ENCODE measurements around the gene SPAAR.
A peak's percentile ranks its signal among the peaks of the same experiment; 100 is the strongest.

The SPAAR gene

DNA sequence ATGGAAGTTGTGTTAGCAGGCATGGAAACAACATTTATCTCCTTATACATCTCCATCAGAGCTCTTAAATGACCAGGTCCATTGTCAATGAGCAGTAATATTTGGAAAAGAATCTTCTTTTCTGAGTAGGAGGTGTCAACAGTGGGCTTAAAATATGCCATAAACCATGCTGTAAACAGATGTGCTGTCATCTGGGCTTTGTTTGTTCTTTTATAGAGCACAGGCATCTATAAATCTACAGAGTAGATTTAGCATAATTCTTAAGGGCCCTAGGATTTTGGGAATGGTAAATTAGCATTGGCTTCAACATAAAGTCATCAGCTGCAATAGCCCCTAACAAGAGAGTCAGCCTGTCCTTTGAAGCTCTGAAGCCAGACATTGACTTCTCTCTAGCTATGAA is 11.0 kb upstream of the SPAAR start:
- H3K27ac ChIP-seq, result no peak overlapping the region
- ChIA-PET POLR2A (ENCODE audit: low non-redundant PET) (no interaction called here), CTCF (interaction anchor here (1.0 kb wide), 1 partner anchor 16 kb away, joined by 3 read pairs; no protein-coding TSS in a partner anchor)
- no peak for DNase-seq (ENCODE audit: low spot score)
- TF ChIP-seq, protein P1, sequence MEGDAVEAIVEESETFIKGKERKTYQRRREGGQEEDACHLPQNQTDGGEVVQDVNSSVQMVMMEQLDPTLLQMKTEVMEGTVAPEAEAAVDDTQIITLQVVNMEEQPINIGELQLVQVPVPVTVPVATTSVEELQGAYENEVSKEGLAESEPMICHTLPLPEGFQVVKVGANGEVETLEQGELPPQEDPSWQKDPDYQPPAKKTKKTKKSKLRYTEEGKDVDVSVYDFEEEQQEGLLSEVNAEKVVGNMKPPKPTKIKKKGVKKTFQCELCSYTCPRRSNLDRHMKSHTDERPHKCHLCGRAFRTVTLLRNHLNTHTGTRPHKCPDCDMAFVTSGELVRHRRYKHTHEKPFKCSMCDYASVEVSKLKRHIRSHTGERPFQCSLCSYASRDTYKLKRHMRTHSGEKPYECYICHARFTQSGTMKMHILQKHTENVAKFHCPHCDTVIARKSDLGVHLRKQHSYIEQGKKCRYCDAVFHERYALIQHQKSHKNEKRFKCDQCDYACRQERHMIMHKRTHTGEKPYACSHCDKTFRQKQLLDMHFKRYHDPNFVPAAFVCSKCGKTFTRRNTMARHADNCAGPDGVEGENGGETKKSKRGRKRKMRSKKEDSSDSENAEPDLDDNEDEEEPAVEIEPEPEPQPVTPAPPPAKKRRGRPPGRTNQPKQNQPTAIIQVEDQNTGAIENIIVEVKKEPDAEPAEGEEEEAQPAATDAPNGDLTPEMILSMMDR (conservative IDR thresholded peaks at IDR 0.05; ENCODE audit: low read depth), result no peak

DNA sequence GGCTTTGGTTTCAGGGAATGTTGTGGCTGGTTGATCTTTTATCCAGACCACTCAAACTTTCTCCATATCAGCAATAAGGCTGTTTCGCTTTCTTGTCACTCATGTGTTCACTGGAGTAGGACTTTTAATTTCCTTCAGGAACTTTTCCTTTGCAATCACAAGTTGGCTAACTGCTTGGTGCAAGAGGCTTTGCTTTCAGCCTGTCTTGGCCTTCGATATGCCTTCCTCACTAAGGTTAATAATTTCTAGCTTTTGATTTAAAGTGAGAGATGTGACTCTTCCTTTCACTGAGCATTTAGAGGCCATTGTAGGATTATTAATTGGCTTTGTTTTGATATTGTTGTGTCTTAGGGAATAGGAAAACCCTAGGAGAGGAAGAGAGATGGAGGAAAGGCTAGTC is 10.3 kb upstream of the SPAAR start:
- H3K27ac ChIP-seq, result no peak overlapping the region
- TF ChIP-seq, protein P1 (conservative IDR thresholded peaks at IDR 0.05; ENCODE audit: low read depth), result no peak
- DNase-seq (ENCODE audit: low spot score), result no peak
- CTCF ChIA-PET, result interaction anchor here (0.6 to 1.0 kb wide), 2 partner anchors 17 to 89 kb away, joined by 3 read pairs; no protein-coding TSS in a partner anchor
- POLR2A ChIA-PET (ENCODE audit: low non-redundant PET), result no interaction called here

DNA sequence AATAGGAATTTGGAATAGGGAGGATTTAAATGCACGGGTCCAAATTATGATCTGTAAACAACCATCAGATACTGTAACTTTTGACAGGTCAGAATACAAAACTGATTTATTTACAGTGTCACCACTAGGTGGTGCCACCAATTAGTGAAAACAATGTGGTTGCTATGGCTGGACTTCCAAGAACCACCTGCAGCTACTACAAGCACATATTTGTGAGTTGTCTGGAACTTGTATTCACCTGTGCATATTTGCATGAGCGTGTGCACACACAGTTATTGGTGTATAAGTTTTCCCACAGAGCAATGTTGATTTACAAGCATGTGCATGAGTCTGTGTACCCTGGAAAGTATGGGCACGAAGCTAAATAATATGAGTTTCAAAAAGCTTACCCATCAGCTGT is 6.2 kb upstream of the SPAAR start:
- peak; percentile 72 for DNase-seq (ENCODE audit: low spot score)
- TF ChIP-seq, protein P1 (conservative IDR thresholded peaks at IDR 0.05; ENCODE audit: low read depth), result peak; percentile 90
- CTCF ChIA-PET, result interaction anchor here (0.5 to 2.1 kb wide), 14 partner anchors 8 to 1602 kb away, joined by 3 to 9 read pairs (median 3); no protein-coding TSS in a partner anchor
- POLR2A ChIA-PET (ENCODE audit: low non-redundant PET), result no interaction called here
- no peak overlapping the region for H3K27ac ChIP-seq

DNA sequence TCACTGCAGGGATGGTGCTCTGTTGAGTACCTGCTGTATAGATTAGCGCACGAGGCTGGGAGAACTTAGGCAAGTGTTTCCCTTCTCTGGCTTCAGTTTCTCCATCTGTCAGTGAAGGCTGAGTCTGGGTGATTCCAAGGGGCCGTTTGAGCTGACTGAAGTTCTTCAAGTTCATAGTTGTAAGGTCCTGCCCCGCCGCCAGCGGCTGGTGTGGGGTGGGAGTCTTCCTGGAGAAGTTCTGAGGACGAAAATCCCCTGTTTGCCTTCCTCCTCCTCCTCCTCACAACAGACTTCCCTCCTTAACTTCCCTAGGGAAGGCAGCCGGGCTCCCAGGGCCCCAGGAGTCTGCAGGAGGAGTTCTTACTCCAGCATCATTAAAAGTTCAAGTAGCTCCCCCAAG is 5.0 kb upstream of the SPAAR start:
- ChIA-PET POLR2A (ENCODE audit: low non-redundant PET) (no interaction called here), CTCF (interaction anchor here (0.8 to 1.1 kb wide), 2 partner anchors 41 to 114 kb away, joined by 3 to 4 read pairs; no protein-coding TSS in a partner anchor)
- TF ChIP-seq, protein P1 (conservative IDR thresholded peaks at IDR 0.05; ENCODE audit: low read depth), result no peak
- DNase-seq (ENCODE audit: low spot score), result no peak
- peak overlapping the region; percentile 100 for H3K27ac ChIP-seq

DNA sequence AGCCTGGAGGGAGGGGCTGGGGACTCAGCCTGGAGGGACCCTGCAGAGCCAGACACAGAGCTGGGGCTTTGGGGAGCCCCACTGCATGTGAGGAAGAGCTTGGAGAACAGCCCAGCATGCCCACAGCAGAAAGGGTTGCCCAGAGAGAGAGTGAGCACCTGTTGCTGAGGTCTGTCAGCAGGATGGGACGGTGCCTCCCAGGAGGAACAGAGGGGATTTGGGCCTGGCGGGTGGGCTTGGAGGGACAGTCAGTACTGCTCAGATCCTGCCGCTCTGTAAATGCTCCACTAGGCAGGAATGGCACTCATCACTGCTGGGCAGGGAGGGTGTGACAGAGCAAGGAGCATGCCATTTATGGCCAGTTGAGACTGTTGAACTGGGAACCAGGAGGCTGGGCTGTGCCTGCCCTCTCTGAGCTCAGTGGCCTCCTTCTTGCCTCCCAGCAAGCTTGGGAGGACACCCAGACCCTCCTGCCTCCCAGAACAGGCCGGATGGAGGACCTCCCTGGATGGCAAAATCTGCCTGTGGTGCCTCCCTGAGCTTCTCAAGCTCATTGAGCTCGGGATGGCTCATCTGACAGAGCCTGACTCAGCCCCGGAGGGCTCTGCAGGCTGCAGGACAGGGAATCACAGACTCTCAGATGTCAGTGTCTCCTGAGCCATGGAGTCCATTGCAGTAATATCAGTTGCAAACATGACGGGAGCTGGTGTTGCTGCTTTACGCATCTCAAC is 4.1 kb upstream of the SPAAR start:
- peak; percentile 36 for DNase-seq (ENCODE audit: low spot score)
- TF ChIP-seq, protein P1 (conservative IDR thresholded peaks at IDR 0.05; ENCODE audit: low read depth), result no peak
- ChIA-PET POLR2A (ENCODE audit: low non-redundant PET) (no interaction called here), CTCF (interaction anchor here (0.7 to 2.2 kb wide), 4 partner anchors 40 to 119 kb away, joined by 3 to 12 read pairs (median 4); no protein-coding TSS in a partner anchor)
- H3K27ac ChIP-seq, result peak overlapping the region; percentile 100

DNA sequence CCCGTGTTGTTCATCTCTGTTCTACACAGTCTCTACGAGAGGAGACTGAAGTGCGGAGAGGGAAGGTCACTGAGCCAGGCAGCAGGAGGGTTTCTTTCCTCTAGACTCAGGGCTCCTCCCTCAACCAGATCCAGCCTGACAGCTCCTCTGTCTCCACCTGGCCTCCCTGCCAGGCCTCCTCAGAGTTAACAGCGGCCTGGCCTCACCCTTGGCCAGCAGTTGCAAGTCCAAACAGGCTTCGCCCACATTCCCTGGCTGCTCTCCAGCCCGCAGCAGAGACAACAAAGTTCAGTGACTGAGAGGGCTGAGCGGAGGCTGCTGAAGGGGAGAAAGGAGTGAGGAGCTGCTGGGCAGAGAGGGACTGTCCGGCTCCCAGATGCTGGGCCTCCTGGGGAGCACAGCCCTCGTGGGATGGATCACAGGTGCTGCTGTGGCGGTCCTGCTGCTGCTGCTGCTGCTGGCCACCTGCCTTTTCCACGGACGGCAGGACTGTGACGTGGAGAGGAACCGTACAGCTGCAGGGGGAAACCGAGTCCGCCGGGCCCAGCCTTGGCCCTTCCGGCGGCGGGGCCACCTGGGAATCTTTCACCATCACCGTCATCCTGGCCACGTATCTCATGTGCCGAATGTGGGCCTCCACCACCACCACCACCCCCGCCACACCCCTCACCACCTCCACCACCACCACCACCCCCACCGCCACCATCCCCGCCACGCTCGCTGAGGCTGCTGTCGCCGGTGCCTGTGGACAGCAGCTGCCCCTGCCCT is 3.2 kb upstream of the SPAAR start, which contains the start of gene HRCT1:
TSS of gene HRCT1 (plus strand) at position 291 of the 768 bp plus-strand sequence. CDS start at position 377, 86 bp downstream.
- TF ChIP-seq, protein P1 (conservative IDR thresholded peaks at IDR 0.05; ENCODE audit: low read depth), result no peak
- ChIA-PET CTCF (interaction anchor here (0.6 to 2.2 kb wide), 7 partner anchors 18 to 118 kb away, joined by 3 to 12 read pairs (median 4); no protein-coding TSS in a partner anchor), POLR2A (ENCODE audit: low non-redundant PET) (interaction anchor here (0.6 kb wide), 1 partner anchor 117 kb away, joined by 3 read pairs; no protein-coding TSS in a partner anchor)
- peak within 1 kb of the TSS; percentile 100 for H3K27ac ChIP-seq
- DNase-seq (ENCODE audit: low spot score), result peak; percentile 88

Measured in RWPE1 (cell line).